ENCODE data around the gene ENDOU.
"Not testable (repeated sequence)": the region's sequence is repeated elsewhere in the genome, so short reads cannot be mapped to it uniquely, and the experiment has no call there.

Gene ENDOU

GRCh38 chr12:47704719-47705118, 20.6 kb downstream of the ENDOU start:
- H3K27ac ChIP-seq, result no peak overlapping the region
- no peak for DNase-seq (ENCODE audit: low read depth, low spot score)

- no peak overlapping the region for H3K27ac ChIP-seq
- no peak for DNase-seq (ENCODE audit: low read depth, low spot score)
Measured at GRCh38 chr12:47700263-47700662, 25.0 kb downstream of the ENDOU start.

- DNase-seq (ENCODE audit: low read depth, low spot score), result no peak
- H3K27ac ChIP-seq, result no peak overlapping the region
Measured at GRCh38 chr12:47698631-47699030, 26.7 kb downstream of the ENDOU start.

GRCh38 chr12:47698055-47698454, 27.2 kb downstream of the ENDOU start:
- no peak overlapping the region for H3K27ac ChIP-seq
- DNase-seq (ENCODE audit: low read depth, low spot score), result no peak

GRCh38 chr12:47689215-47689614, 36.1 kb downstream of the ENDOU start:
- H3K27ac ChIP-seq, result no peak overlapping the region
- no peak for DNase-seq (ENCODE audit: low read depth, low spot score)

GRCh38 chr12:47687636-47688035, 37.7 kb downstream of the ENDOU start:
- H3K27ac ChIP-seq, result no peak overlapping the region
- no peak for DNase-seq (ENCODE audit: low read depth, low spot score)

- no peak for DNase-seq (ENCODE audit: low read depth, low spot score)
Measured at GRCh38 chr12:47686645-47687240, 38.5 kb downstream of the ENDOU start.

GRCh38 chr12:47679785-47680184, 45.5 kb downstream of the ENDOU start:
- H3K27ac ChIP-seq, result no peak overlapping the region
- no peak for DNase-seq (ENCODE audit: low read depth, low spot score)

More at GRCh38 chr12:47686645-47687240, 38.5 kb downstream of the ENDOU start:
- H3K27ac ChIP-seq, result no peak overlapping the region

GRCh38 chr12:47672068-47672467, 53.2 kb downstream of the ENDOU start:
- H3K27ac ChIP-seq, result no peak overlapping the region
- DNase-seq (ENCODE audit: low read depth, low spot score), result no peak

- not testable (repeated sequence) for H3K27ac ChIP-seq; DNase-seq (ENCODE audit: low read depth, low spot score)
Measured at GRCh38 chr12:47667935-47668334, 57.4 kb downstream of the ENDOU start.

Data from epithelial cell of prostate (primary cell).